Neural progenitor cell (in vitro differentiated cells): ENCODE data around the gene DNAH3.

Experiments used
- CTCF ChIP-seq: fragments of 200-600 bp; sonication (generic); IDR thresholded peaks from 2 replicates; pipeline ENCODE4 v1.5.1; 2017; ENCODE audit warnings: antibody characterized with exemption, mild to moderate bottlenecking
- EZH2 ChIP-seq: fragments of 200-600 bp; sonication (generic); IDR thresholded peaks from 2 replicates; pipeline ENCODE4 v1.6.1; 2017; ENCODE audit warnings: antibody characterized with exemption, mild to moderate bottlenecking, moderate library complexity
- EZH2phosphoT487 ChIP-seq: fragments of 200-600 bp; sonication (generic); IDR thresholded peaks from 2 replicates; pipeline ENCODE4 v1.6.1; 2017; ENCODE audit warnings: antibody characterized with exemption

- TF ChIP-seq CTCF (no peak), EZH2 (no peak), EZH2phosphoT487 (no peak)
Observed at GRCh38 chr16:21023509-21024202, 127.0 kb downstream of the DNAH3 start.
